GM19351 (cell line): Measurements from ENCODE around the gene OPTN.
A peak's percentile ranks its signal among the peaks of the same experiment; 100 is the strongest.
"Not testable (repeated sequence)": the region's sequence is repeated elsewhere in the genome, so short reads cannot be mapped to it uniquely, and the experiment has no call there.

Experiments
- ATAC-seq: cut with Tn5 transposase; IDR thresholded peaks from one replicate; pipeline ENCODE4 v1.9.1; 2021; ENCODE audit warnings: mild to moderate bottlenecking, moderate library complexity; ENCODE audit not compliant: unreplicated experiment

The OPTN gene

DNA sequence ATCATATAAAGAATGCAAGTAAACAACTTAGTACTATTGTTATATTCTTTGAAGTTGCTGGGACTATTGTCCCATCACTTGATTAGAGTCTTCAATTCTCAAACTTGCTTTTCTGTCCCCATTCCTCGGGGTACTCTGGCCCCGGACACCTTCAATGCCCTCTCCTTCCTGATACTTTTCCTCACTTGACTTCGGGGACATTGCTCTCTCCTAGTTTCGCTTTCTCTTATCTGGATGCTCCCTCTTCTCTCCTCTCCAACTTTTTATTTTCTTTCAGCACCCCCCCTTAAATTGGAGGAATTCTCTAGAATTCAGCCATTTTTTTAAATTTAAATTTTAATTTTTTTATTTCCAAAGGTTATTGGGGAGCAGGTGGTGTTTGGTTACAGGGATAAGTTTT, 10.6 kb upstream of the OPTN start:
- no peak for ATAC-seq

- ATAC-seq, result no peak
Measured at GRCh38 chr10:13090289-13090688, 9.7 kb upstream of the OPTN start.

GRCh38 chr10:13091801-13092200, 8.2 kb upstream of the OPTN start:
- no peak for ATAC-seq

DNA sequence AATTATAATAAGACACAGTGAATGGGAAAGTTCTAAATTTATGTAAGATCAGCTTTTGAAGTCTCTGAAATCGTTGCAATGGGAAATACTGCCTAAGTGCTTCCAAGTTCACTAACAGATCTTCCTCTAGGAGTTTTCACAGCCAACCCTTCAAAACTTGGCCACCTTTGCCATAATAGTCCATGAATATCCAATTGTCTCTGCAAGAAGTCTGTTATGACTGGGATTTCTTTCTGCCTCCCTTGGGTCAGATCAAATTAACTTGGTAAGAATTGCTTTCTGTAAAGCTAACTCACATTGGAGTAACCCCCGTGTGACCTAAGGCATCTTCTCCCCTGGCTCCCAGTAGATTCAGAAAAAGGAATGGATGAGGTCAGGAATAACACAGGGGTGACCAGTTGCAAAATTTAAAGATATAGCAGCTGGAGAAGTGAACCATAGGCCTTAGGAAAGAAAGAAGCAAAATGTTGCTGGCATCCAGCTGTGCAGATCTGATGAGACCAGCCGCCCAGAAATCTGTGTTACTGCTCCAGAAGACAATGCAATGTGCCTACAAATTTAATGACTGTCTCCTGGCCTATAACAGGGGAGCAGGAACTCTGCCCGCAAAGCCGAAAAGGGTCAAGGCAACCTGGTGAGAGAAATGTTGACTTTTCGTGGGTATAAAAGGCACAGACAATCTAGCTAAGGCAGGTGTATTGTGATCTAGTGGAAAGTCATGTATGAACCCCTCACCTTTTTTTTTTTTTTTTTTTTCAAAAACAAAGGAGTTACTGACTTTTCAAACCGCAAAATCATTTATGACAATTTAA, 7.5 kb upstream of the OPTN start:
- ATAC-seq, result no peak

DNA sequence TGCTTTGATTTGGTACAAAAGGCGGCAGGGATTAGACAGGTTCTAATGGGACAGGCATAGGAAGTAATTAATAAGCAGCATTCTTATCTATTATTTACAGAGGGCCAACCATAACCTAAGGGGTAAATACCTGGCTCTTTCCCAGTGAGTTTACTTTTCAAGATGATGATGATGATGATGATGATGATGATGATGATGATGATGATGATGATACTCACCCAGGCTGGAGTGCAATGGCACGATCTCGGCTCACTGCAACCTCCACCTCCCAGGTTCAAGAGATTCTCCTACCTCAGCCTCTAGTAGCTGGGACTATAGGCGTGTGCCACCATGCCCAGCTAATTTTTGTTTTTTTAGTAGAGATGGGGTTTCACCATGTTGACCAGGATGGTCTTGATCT, 5.9 kb upstream of the OPTN start:
- ATAC-seq, result not testable (repeated sequence)

- no peak for ATAC-seq
Measured at GRCh38 chr10:13095094-13095493, 4.9 kb upstream of the OPTN start.

DNA sequence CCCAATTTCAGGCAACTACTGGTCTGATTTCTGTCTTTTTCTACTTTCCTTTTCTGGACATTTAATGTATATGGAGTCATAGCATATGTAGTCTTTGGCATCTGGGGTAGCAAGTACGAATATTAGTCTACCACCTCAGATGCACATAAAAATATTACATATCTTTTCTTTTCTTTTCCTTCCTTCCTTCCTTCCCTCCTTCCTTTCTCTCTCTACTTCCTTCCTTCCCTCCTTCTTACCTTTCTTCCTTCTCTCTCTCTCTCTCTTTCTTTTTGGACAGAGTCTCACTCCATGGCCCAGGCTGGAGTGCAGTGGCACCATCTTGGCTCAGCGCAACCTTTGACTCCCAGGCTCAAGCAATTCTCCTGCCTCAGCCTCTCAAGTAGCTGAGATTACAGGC, 4.0 kb upstream of the OPTN start:
- ATAC-seq, result no peak

- peak; percentile 35 for ATAC-seq
Measured at GRCh38 chr10:13099144-13099665, 758 bp upstream of the OPTN start.

DNA sequence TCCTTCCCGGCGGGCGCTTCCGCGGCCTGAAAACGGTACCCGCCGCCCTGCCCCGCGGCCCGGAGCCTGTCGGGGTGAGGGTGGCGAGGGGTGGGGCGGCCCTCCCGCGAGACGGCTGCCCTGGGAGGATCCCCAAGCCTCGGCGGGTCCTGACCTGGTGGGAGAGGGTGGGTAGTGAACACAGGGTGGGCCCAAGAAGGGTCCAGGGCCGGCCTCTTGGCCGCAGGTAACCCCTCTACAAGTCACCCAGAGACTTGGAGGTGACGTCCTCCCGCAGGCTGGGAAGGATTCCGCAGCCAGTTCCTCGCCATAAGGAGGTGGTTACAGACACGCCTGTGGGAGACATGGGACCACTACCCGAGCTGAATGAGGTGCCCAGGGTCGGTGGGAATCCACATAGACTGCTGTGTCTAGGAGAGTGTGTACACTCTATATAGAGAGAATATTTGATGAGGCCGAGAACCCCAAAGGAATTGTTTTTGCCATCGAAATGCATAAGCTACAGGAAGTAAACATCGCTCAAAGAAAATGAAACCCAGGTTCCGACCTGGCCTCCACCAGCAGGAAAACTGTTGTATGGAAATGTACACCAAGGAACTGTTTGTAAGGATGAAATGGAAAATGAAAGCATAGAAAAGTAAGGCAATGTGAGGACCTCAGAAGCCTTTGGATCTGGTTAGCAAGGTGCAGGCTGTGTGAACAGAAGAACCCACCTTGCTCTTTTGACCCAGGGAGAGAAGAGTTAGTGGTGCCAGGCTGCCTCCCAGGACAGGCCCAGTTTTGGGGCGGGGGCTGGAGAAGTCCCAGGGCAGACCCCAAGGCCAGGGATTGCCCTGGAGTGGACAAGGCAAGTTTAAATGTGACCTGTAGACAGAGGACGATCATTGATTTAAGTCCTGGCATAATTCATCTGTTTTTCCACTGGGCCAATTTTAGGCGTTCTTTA, 659 bp downstream of the OPTN start:
- ATAC-seq, result peak; percentile 19

DNA sequence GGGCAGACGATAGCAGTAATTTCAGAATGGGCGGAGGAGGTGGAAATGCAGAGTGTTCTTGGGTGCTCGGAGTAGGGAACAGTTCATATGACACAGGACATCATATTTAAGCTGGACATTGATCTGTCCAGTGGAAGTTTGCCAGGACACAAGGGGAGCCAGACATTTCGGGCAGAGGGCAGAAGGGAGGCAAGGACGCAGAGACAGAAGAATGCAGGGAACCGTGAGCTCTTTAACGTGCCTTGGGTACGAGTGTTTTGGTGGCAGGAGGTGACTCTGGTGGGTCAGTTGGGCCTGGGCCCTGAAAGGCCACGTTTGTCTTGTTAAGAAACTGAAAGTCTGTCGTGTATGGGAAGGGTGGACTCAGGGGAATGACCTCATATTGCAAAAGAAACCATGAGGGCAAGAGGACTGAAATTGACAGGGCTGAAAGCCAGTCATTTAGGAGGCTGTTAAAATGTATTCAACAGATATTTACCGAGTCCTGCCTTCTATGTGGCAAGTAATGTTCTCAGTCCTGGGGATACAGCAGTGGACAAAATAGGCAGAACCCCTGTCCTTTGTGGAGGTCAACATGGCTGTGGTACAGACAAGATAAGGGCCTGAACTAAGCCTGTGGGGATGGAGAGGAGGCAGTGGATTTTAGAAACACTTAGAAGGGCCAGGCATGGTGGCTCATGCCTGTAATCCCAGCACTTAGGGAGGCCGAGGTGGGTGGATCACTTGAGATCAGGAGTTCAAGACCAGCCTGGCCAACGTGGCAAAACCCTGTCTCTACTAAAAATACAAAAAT, 2.2 kb downstream of the OPTN start:
- ATAC-seq, result no peak

DNA sequence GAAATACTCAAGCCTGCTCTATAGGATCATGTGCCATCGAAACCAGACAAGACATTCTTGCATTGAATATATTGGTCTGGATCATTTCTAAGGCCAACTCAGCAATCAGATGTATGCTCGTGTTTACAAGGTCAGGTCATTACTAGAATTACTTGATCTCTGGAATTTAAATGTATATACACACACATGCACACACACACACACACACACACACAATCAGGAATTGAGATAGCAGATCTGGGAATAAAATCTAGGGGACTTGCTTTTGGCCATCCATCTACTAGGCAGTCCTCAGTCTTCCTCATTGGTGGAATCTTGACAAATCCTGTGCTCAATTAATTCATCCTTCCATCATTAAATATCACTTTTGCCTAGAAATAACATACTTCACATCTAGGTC, 3.6 kb downstream of the OPTN start:
- no peak for ATAC-seq

GRCh38 chr10:13104697-13105096, 4.7 kb downstream of the OPTN start:
- no peak for ATAC-seq

DNA sequence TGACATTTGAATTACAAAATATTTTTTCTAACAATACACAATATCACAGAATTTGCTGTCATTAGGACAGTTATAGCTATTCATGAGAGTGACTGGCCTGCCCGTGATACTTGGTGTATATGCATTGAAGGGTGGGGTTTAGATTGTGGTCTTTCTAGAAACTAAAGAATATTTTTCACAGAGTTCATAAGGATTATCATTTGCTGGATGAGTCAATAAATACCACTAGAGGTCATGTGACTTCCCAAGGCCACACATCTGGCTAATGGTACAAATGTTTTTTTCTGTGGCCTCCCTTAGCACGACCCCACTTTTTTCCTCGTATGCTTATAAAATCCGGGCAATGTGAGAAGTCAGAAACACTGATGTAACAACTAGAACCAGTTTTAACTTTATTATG, 5.2 kb downstream of the OPTN start:
- ATAC-seq, result no peak

DNA sequence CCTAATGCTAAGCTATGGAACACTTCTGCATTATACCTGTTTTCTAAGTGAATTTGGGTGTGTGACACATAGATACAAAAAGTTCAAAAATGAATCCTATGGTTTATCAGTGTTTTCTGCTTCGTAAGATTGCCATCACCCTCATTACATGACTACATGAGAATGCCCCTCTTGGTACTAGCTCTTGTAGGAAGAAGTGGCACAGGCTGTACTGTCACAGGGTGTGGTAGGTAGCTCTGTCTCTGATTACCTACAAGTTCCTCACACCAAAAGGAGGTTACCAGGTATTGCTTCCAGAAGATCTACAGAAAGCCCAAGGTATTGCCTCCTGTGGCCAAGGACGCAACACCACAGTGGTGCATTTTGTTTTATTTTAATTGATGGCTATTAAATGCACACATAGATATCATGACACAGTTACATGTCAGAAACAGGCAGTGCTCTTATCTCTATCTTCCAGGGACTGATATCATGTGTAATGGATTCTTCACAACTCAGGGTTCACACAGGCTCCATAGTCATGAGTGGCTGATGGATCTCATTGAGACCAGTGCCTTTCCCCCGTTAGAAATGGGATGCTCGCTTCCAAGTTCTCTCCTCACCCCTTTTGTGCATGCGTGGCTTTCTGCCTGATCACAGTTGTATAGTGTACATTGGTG, 6.6 kb downstream of the OPTN start:
- ATAC-seq, result no peak

GRCh38 chr10:13110908-13111307, 10.9 kb downstream of the OPTN start:
- no peak for ATAC-seq

DNA sequence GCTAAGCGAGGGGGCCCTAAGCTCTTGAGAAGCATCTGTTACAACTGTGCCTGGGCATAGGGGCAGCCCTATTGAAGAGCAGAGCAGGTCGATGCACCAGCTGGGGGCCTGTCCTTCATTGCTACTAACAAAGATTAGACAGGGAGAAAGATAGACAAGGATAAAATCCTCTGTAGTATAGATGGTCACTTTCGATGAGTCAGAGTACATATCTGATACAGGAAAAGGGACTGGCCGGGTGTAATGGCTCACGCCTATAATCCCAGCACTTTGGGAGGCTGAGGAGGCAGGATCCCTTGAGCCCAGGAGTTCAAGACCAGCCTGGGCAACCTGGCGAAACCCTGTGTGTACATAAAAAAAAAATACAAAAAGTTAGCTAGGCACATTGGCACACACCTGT, 13.6 kb downstream of the OPTN start:
- no peak for ATAC-seq

- ATAC-seq, result peak; percentile 68
Measured at GRCh38 chr10:13115832-13116803, 16.2 kb downstream of the OPTN start.

DNA sequence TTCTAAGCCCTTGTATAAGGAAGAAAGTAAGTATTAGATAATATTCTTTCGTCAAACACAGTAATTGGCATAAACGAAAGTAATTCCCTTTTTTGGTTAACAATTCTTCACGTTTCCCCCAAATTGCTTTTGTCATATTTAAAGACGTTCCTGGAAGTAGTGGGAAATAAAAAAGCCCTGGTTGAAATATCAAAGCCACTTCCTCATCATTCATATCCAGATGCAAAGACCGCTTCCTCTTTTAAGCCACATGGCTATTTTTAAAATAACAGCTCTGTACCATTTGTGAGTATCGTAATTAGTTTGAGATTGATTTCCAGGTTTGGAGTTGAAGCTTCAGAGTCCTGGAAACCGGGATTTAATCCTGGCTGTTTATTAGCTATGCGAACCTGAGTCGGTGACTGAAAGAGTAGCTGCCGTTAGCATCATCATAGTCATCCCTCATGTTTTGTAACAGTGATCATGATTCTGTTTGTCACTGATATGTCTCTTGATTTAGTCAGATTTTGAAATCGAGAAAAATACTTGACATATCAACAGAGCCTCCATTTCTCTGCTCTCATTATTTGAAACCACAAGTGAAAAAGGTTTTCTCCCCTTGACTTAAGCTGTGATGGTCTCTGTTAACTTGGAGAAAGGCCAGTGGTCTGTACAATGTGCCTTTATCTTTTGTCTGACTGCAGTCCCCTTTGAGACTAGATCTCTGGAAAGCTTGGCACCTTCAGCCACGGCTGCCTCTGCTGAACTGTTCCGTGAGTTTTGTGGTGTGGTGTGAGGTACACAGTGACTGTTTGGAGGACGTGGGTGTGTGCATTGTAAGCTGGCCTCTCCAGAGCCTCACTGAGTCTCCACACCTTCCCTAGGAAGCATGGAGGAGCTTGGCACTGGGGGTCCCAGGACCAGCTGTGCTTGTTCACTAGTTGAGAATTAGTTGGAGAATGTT, 18.1 kb downstream of the OPTN start:
- ATAC-seq, result no peak
